ENCODE results near the gene ACAA2. TPM values are rescaled to one million over a fixed set of nuclear protein-coding genes. Genes with fewer than 3 reads are reported as not detected.

Gene ACAA2
- total and polyA plus RNA-seq, 2 experiments from 2014 or later, result 91.1 to 126 TPM

DNA sequence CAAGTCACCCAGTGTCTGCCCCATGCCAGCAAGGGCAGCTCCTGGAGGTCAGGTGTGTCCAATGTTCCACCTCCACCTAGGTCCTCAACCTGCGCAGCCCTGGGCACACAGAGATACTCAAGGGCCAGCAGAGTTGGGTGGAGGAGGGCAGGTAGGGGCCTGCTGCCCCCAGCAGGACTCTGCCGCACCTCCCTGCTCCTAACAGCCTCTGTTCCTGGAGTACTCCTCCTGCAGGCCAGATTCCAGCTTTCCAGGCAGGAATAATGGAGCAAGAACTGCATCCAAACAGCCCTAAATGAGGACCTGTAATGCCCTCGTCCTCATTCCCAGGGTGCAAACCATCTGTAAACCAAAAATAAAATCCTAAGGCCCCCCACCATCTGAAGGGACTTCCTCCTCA lies 44.4 kb upstream of the ACAA2 start:
- Mint-ChIP-seq H3K4me1 (peaks cover 13% of the 10 kb centered on the region; the same call in 2 of the 3 replicates), H3K9me3 (no peaks in the 10 kb centered on the region), H3K4me3 (no peak overlapping the region), H3K27me3 (ENCODE audit: insufficient read depth, low read depth, poor library complexity) (peaks cover 3% of the 10 kb centered on the region), H3K27ac (no peak overlapping the region; the same call in 1 of the 2 replicates), H3K36me3 (ENCODE audit: low read depth) (no peaks in the 10 kb centered on the region)
- TF ChIP-seq, protein P1, sequence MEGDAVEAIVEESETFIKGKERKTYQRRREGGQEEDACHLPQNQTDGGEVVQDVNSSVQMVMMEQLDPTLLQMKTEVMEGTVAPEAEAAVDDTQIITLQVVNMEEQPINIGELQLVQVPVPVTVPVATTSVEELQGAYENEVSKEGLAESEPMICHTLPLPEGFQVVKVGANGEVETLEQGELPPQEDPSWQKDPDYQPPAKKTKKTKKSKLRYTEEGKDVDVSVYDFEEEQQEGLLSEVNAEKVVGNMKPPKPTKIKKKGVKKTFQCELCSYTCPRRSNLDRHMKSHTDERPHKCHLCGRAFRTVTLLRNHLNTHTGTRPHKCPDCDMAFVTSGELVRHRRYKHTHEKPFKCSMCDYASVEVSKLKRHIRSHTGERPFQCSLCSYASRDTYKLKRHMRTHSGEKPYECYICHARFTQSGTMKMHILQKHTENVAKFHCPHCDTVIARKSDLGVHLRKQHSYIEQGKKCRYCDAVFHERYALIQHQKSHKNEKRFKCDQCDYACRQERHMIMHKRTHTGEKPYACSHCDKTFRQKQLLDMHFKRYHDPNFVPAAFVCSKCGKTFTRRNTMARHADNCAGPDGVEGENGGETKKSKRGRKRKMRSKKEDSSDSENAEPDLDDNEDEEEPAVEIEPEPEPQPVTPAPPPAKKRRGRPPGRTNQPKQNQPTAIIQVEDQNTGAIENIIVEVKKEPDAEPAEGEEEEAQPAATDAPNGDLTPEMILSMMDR (conservative IDR thresholded peaks at IDR 0.05; ENCODE audit: low read depth in 2 of 2), result peak in 1 of 2 experiments; percentile 41; a peak in 2 of 4 replicates
- TF ChIP-seq NANOG (IDR thresholded peaks at IDR 0.05; ENCODE audit: borderline replicate concordance) (no peak), POLR2AphosphoS5 (IDR thresholded peaks at IDR 0.05; ENCODE audit: low read depth) (no peak)
- Histone ChIP-seq H3K36me3 (ENCODE audit: insufficient read depth) (no peaks in the 10 kb centered on the region), H3K27me3 (ENCODE audit: insufficient read depth) (no peaks in the 10 kb centered on the region), H4K20me1 (replicated peaks; ENCODE audit: insufficient read depth) (no peaks in the 10 kb centered on the region), H3K27ac (ENCODE audit: low read depth) (no peak overlapping the region), H3K4me3 (no peak overlapping the region), H3F3A (replicated peaks; ENCODE audit: low read depth) (no peaks in the 10 kb centered on the region), H3K9me2 (ENCODE audit: insufficient read depth) (no peaks in the 10 kb centered on the region), H2AFZ (no peak overlapping the region), H3K4me2 (no peak overlapping the region), H3K79me2 (replicated peaks; ENCODE audit: insufficient read depth) (no peaks in the 10 kb centered on the region), H3K4me1 (ENCODE audit: insufficient read depth) (peaks cover 9% of the 10 kb centered on the region)
- ATAC-seq (peak; percentile 48), DNase-seq (ENCODE audit: low spot score) (peak; percentile 23)

DNA sequence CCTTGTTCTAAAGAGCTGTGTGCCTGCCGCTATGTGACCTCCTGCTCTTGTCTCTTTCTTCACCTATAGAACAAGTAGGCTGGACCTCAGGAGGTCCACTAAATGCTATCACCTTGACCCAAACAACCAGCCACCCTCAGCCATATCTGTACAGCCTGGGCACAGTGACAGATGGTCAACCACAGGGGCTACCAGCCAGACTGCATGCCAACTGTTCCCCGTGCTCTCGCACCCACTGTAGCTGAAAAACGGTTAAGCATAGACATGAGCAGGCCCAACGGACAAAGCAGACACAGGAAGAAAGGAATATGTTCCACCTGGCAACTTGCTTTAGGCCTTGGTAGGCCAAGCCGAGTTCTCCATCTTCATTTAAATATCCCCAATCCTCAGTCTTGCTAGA lies 43.2 kb upstream of the ACAA2 start:
- Histone ChIP-seq H3K9me2 (ENCODE audit: insufficient read depth) (no peaks in the 10 kb centered on the region), H4K20me1 (replicated peaks; ENCODE audit: insufficient read depth) (no peaks in the 10 kb centered on the region), H3K4me1 (ENCODE audit: insufficient read depth) (peaks cover 9% of the 10 kb centered on the region), H2AFZ (no peak overlapping the region), H3K36me3 (ENCODE audit: insufficient read depth) (no peaks in the 10 kb centered on the region), H3K27ac (ENCODE audit: low read depth) (no peak overlapping the region), H3K4me3 (no peak overlapping the region), H3F3A (replicated peaks; ENCODE audit: low read depth) (no peaks in the 10 kb centered on the region), H3K79me2 (replicated peaks; ENCODE audit: insufficient read depth) (no peaks in the 10 kb centered on the region), H3K27me3 (ENCODE audit: insufficient read depth) (no peaks in the 10 kb centered on the region), H3K4me2 (no peak overlapping the region)
- Mint-ChIP-seq H3K36me3 (ENCODE audit: low read depth) (no peaks in the 10 kb centered on the region), H3K27ac (no peak overlapping the region; the same call in 1 of the 2 replicates), H3K27me3 (ENCODE audit: insufficient read depth, low read depth, poor library complexity) (peaks cover 3% of the 10 kb centered on the region), H3K4me3 (no peak overlapping the region), H3K4me1 (peaks cover 10% of the 10 kb centered on the region; the same call in 2 of the 3 replicates), H3K9me3 (no peaks in the 10 kb centered on the region)
- TF ChIP-seq EZH2 (IDR thresholded peaks at IDR 0.05; ENCODE audit: low read depth, unreplicated experiment) (no peak), CREB1 (CRISPR knock-in tag; IDR thresholded peaks at IDR 0.05; ENCODE audit: low read depth) (no peak)
- DNase-seq (ENCODE audit: low spot score) (no peak), ATAC-seq (no peak)

DNA sequence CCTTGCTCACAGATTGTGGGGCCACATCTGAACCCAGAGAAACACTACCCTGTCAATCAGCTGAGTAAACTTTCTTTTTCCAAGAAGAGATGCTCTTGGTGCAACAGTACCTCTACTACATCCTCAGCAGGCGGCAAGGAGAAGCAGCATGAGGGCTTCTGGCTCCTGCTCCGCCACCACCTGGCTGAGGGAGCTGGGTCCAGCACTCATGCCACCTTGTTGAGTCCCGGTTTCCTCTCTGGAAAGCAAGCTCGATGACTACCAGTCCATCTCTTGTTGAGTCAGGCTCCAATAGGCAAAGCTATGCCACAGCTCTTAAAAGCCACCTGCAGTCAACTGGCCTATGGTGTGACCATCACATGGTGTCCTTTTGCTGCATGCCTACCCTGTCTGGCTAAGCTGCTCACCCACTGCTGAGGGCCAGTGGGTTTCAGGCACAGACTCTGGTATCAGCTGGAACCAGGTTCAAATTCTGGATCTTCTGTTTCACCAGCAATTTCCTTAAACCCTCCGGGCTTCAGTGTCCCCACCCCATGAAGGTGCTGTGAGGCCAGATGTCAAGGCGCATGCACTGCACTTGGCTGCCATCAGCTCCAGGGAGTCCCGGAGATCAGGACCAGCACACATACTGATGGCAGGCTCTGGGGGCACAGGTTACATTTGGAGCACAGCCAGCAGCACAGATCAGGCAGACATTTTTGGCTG lies 42.5 kb upstream of the ACAA2 start:
- peaks cover 9% of the 10 kb centered on the region for H3K4me1 ChIP-seq (ENCODE audit: insufficient read depth)
- H3F3A ChIP-seq (replicated peaks; ENCODE audit: low read depth), result no peaks in the 10 kb centered on the region
- no peaks in the 10 kb centered on the region for H3K9me3 Mint-ChIP-seq
- H3K27me3 Mint-ChIP-seq (ENCODE audit: insufficient read depth, low read depth, poor library complexity), result peaks cover 3% of the 10 kb centered on the region
- no peaks in the 10 kb centered on the region for H4K20me1 ChIP-seq (replicated peaks; ENCODE audit: insufficient read depth)
- no peak overlapping the region for H3K27ac ChIP-seq (ENCODE audit: low read depth)
- peaks cover 10% of the 10 kb centered on the region; the same call in 2 of the 3 replicates for H3K4me1 Mint-ChIP-seq
- ATAC-seq, result no peak
- no peak overlapping the region for H3K4me3 Mint-ChIP-seq
- no peaks in the 10 kb centered on the region for H3K27me3 ChIP-seq (ENCODE audit: insufficient read depth)
- no peaks in the 10 kb centered on the region for H3K36me3 Mint-ChIP-seq (ENCODE audit: low read depth)
- no peaks in the 10 kb centered on the region for H3K79me2 ChIP-seq (replicated peaks; ENCODE audit: insufficient read depth)
- no peak overlapping the region for H3K4me2 ChIP-seq
- H3K9me2 ChIP-seq (ENCODE audit: insufficient read depth), result no peaks in the 10 kb centered on the region
- no peak for DNase-seq (ENCODE audit: low spot score)
- no peak overlapping the region for H3K4me3 ChIP-seq
- no peak overlapping the region for H2AFZ ChIP-seq
- H3K27ac Mint-ChIP-seq, result no peak overlapping the region
- H3K36me3 ChIP-seq (ENCODE audit: insufficient read depth), result no peaks in the 10 kb centered on the region
- TF ChIP-seq, protein P2, sequence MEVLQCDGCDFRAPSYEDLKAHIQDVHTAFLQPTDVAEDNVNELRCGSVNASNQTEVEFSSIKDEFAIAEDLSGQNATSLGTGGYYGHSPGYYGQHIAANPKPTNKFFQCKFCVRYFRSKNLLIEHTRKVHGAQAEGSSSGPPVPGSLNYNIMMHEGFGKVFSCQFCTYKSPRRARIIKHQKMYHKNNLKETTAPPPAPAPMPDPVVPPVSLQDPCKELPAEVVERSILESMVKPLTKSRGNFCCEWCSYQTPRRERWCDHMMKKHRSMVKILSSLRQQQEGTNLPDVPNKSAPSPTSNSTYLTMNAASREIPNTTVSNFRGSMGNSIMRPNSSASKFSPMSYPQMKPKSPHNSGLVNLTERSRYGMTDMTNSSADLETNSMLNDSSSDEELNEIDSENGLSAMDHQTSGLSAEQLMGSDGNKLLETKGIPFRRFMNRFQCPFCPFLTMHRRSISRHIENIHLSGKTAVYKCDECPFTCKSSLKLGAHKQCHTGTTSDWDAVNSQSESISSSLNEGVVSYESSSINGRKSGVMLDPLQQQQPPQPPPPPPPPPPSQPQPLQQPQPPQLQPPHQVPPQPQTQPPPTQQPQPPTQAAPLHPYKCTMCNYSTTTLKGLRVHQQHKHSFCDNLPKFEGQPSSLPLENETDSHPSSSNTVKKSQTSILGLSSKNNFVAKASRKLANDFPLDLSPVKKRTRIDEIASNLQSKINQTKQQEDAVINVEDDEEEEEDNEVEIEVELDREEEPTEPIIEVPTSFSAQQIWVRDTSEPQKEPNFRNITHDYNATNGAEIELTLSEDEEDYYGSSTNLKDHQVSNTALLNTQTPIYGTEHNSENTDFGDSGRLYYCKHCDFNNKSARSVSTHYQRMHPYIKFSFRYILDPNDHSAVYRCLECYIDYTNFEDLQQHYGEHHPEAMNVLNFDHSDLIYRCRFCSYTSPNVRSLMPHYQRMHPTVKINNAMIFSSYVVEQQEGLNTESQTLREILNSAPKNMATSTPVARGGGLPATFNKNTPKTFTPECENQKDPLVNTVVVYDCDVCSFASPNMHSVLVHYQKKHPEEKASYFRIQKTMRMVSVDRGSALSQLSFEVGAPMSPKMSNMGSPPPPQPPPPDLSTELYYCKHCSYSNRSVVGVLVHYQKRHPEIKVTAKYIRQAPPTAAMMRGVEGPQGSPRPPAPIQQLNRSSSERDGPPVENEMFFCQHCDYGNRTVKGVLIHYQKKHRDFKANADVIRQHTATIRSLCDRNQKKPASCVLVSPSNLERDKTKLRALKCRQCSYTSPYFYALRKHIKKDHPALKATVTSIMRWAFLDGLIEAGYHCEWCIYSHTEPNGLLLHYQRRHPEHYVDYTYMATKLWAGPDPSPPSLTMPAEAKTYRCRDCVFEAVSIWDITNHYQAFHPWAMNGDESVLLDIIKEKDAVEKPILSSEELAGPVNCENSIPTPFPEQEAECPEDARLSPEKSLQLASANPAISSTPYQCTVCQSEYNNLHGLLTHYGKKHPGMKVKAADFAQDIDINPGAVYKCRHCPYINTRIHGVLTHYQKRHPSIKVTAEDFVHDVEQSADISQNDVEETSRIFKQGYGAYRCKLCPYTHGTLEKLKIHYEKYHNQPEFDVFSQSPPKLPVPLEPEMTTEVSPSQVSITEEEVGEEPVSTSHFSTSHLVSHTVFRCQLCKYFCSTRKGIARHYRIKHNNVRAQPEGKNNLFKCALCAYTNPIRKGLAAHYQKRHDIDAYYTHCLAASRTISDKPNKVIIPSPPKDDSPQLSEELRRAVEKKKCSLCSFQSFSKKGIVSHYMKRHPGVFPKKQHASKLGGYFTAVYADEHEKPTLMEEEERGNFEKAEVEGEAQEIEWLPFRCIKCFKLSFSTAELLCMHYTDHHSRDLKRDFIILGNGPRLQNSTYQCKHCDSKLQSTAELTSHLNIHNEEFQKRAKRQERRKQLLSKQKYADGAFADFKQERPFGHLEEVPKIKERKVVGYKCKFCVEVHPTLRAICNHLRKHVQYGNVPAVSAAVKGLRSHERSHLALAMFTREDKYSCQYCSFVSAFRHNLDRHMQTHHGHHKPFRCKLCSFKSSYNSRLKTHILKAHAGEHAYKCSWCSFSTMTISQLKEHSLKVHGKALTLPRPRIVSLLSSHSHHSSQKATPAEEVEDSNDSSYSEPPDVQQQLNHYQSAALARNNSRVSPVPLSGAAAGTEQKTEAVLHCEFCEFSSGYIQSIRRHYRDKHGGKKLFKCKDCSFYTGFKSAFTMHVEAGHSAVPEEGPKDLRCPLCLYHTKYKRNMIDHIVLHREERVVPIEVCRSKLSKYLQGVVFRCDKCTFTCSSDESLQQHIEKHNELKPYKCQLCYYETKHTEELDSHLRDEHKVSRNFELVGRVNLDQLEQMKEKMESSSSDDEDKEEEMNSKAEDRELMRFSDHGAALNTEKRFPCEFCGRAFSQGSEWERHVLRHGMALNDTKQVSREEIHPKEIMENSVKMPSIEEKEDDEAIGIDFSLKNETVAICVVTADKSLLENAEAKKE (CRISPR knock-in tag; IDR thresholded peaks at IDR 0.05), result no peak
- TF ChIP-seq POLR2AphosphoS5 (IDR thresholded peaks at IDR 0.05; ENCODE audit: low read depth) (no peak), JUNB (IDR thresholded peaks at IDR 0.05; ENCODE audit: unreplicated experiment) (no peak), ZNF114 (CRISPR knock-in tag; IDR thresholded peaks at IDR 0.05) (no peak), EZH2 (IDR thresholded peaks at IDR 0.05; ENCODE audit: low read depth, unreplicated experiment) (no peak), CREB1 (CRISPR knock-in tag; IDR thresholded peaks at IDR 0.05; ENCODE audit: low read depth) (no peak)

Data from GM23338 (cell line).